NB4 (cell line): Measurements from ENCODE around the gene TERT.
A peak's percentile ranks its signal among the peaks of the same experiment; 100 is the strongest.

ENCODE experiments used
- DNase-seq: peaks from one replicate; pipeline ENCODE4 v3.0.0; 2010; ENCODE audit warnings: low read depth
- H3K4me3 ChIP-seq: one replicate; pipeline ENCODE4 v1.5.1; 2011; ENCODE audit warnings: mild to moderate bottlenecking, low read depth, low read length, moderate library complexity
- CTCF ChIP-seq: IDR thresholded peaks from one replicate; pipeline ENCODE4 v1.5.1; 2012; ENCODE audit warnings: low read depth, low read length
- MYC ChIP-seq: IDR thresholded peaks from 2 replicates; pipeline ENCODE4 v1.6.1; 2011; ENCODE audit warnings: low read depth, low read length
- POLR2A ChIP-seq: IDR thresholded peaks from 2 replicates; pipeline ENCODE4 v1.6.1; 2011; ENCODE audit warnings: mild to moderate bottlenecking; ENCODE audit not compliant: insufficient read length; ENCODE audit errors: extremely low read depth
- TF ChIP-seq, protein P1 (sequence below): IDR thresholded peaks from 2 replicates; pipeline ENCODE4 v1.6.1; 2011; ENCODE audit warnings: low read depth, low read length

The TERT gene

GRCh38 chr5:1212881-1213280 lies 82.0 kb downstream of the TERT start:
- no peak for TF ChIP-seq MYC
- TF ChIP-seq CTCF = no peak
- no peak for TF ChIP-seq POLR2A
- TF ChIP-seq, protein P1, sequence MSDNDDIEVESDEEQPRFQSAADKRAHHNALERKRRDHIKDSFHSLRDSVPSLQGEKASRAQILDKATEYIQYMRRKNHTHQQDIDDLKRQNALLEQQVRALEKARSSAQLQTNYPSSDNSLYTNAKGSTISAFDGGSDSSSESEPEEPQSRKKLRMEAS = no peak
- H3K4me3 ChIP-seq = no peak overlapping the region
- DNase-seq = no peak

GRCh38 chr5:1212271-1212670 lies 82.6 kb downstream of the TERT start:
- TF ChIP-seq, protein P1 = no peak

GRCh38 chr5:1211701-1212100 lies 83.2 kb downstream of the TERT start:
- TF ChIP-seq, protein P1 = 0 out of 2 replicates have a peak, but pooled peaks have one; percentile 18
- no peak for TF ChIP-seq CTCF
- DNase-seq = no peak
- H3K4me3 ChIP-seq = no peak overlapping the region

More at GRCh38 chr5:1212271-1212670, 82.6 kb downstream of the TERT start:
- DNase-seq = no peak
- H3K4me3 ChIP-seq = no peak overlapping the region

DNA sequence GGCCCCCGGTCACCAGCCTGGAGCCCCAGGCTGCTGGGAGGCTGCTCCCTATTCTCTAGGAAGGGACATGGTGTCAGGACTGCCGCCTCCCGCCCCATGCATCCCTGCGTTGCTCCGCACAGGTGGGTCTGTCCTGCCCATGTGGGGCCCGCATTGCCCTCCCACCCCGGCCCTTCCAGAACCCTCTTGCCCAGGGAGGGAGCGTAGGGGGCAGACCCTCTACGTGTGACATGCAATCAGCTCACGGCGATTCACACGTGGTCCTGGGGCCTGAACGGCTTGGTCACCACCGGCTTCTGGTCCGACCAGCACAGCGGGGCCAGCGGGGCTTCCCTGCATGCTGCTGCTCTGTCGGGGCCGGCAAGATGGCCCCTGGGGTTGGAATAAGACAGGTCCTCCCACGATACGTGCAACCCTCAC lies 84.0 kb downstream of the TERT start:
- no peak overlapping the region for H3K4me3 ChIP-seq
- no peak for TF ChIP-seq POLR2A
- no peak for TF ChIP-seq MYC
- TF ChIP-seq CTCF = no peak
- TF ChIP-seq, protein P1 = no peak
- DNase-seq = no peak

- no peak overlapping the region for H3K4me3 ChIP-seq
- TF ChIP-seq POLR2A (no peak), MYC (no peak), CTCF (no peak)
- TF ChIP-seq, protein P1 = no peak
- no peak for DNase-seq
Measured at GRCh38 chr5:1209896-1210776, 84.7 kb downstream of the TERT start.

- no peak for DNase-seq
- TF ChIP-seq MYC = no peak
- no peak overlapping the region for H3K4me3 ChIP-seq
Measured at GRCh38 chr5:1209489-1209852, 85.4 kb downstream of the TERT start.
